HepG2 (cell line): Measurements from ENCODE around the gene MPC1. TPM values are rescaled to one million over a fixed set of nuclear protein-coding genes. Genes with fewer than 3 reads are reported as not detected.

Experiments
- ATF2 ChIP-seq: sonication (generic); formaldehyde crosslinking; IDR thresholded peaks from 2 replicates; pipeline ENCODE4 v1.4.0; 2020; ENCODE audit warnings: missing genetic modification reagents
- HIC2 ChIP-seq: sonication (generic); formaldehyde crosslinking; IDR thresholded peaks from 2 replicates; pipeline ENCODE4 v1.9.0; 2022; ENCODE audit warnings: low read depth, missing genetic modification reagents
- IKZF5 ChIP-seq: IDR thresholded peaks from 2 replicates; pipeline ENCODE4 v1.6.1; 2018; ENCODE audit warnings: missing genetic modification reagents, mild to moderate bottlenecking, missing compliant biosample characterization
- KLF16 ChIP-seq, 2 experiments: sonication (generic) in 1 of 2; formaldehyde crosslinking in 1 of 2; IDR thresholded peaks; 2 replicates each; pipeline versions ENCODE4 v1.6.1 to v1.8.0; 2016 to 2023; ENCODE audit warnings: missing genetic modification reagents in 2 of 2, missing compliant biosample characterization in 1 of 2
- PPARG ChIP-seq: conservative IDR thresholded peaks from 2 replicates; pipeline ENCODE4 v1.6.1; 2016; ENCODE audit warnings: missing biosample characterization, missing genetic modification reagents
- TFE3 ChIP-seq: IDR thresholded peaks from 2 replicates; pipeline ENCODE4 v1.6.1; 2016
- U2AF2 ChIP-seq: fragments of 200-400 bp; formaldehyde crosslinking; IDR thresholded peaks from 2 replicates; pipeline ENCODE4 v1.6.1; 2017; ENCODE audit warnings: low read depth, mild to moderate bottlenecking, low read length
- ZBTB44 ChIP-seq: sonication (generic); formaldehyde crosslinking; IDR thresholded peaks from 2 replicates; pipeline ENCODE4 v1.4.0; 2020; ENCODE audit warnings: missing genetic modification reagents
- ZNF256 ChIP-seq: sonication (generic); formaldehyde crosslinking; conservative IDR thresholded peaks from 2 replicates; pipeline ENCODE4 v1.4.0; 2020; ENCODE audit warnings: missing genetic modification reagents
- ZNF510 ChIP-seq: sonication (generic); formaldehyde crosslinking; IDR thresholded peaks from 2 replicates; pipeline ENCODE4 v1.4.0; 2020; ENCODE audit warnings: low read depth, mild to moderate bottlenecking, missing genetic modification reagents
- ZNF564 ChIP-seq: sonication (generic); formaldehyde crosslinking; IDR thresholded peaks from 2 replicates; pipeline ENCODE4 v1.8.1; 2023; ENCODE audit warnings: mild to moderate bottlenecking, missing genetic modification reagents
- ZNF609 ChIP-seq: sonication (generic); formaldehyde crosslinking; IDR thresholded peaks from 2 replicates; pipeline ENCODE4 v1.4.0; 2020; ENCODE audit warnings: mild to moderate bottlenecking, missing genetic modification reagents, borderline replicate concordance
- polyA plus RNA-seq, 8 experiments: library from polyadenylated mRNA; depleted of rRNA in 3 of 8; stranded (reverse) in 7 of 8; unstranded in 1 of 8; fragments of >200 nt; fragmentation: Illumina TruSeq in 4 of 8; extraction: Trizol in 4 of 8; gene quantifications; 2 replicates each; pipeline versions ENCODE4 v1.2.1 to v1.2.3, GENCODE V29; 2011 to 2016; ENCODE audit warnings: low read depth in 4 of 8, missing spikeins in 1 of 8, mixed read lengths in 1 of 8; ENCODE audit not compliant: insufficient read depth in 1 of 8
- total RNA-seq, 5 experiments: library from RNA; depleted of rRNA; stranded (reverse); fragments of >200 nt; fragmentation: Illumina TruSeq; extraction: Trizol; gene quantifications; 2 replicates each; pipeline ENCODE4 v1.2.3, GENCODE V29; 2016; ENCODE audit warnings: low read depth in 1 of 5

The MPC1 gene
- total and polyA plus RNA-seq, 2 of the 13 experiments (the other 11 are each of a cell fraction or from before 2014, with no cell fraction given) = 189 to 214 TPM

- TF ChIP-seq HIC2 (CRISPR knock-in tag) (no peak), TFE3 (CRISPR knock-in tag) (peak; percentile 80), ZBTB44 (CRISPR knock-in tag) (no peak), KLF16 (CRISPR knock-in tag; IDR thresholded peaks at IDR 0.05) (0 out of 4 replicates have a peak, but pooled peaks of 1 of the 2 experiments have one; percentile 59), IKZF5 (CRISPR knock-in tag) (peak; percentile 81; the same call in 1 of the 2 replicates), ZNF564 (CRISPR knock-in tag) (peak; percentile 64), ZNF609 (CRISPR knock-in tag) (peak; percentile 78; the same call in 1 of the 2 replicates), U2AF2 (no peak), PPARG (CRISPR knock-in tag) (peak; percentile 99), ZNF256 (CRISPR knock-in tag) (0 out of 2 replicates have a peak, but pooled peaks have one; percentile 48), ATF2 (CRISPR knock-in tag) (peak; percentile 56; the same call in 1 of the 2 replicates), ZNF510 (CRISPR knock-in tag) (peak; percentile 71; the same call in 1 of the 2 replicates)
These were observed 11.5 kb upstream of the MPC1 start (continued) for GRCh38 chr6:166394036-166394892.
